Keratinocyte (primary cell): Measurements from ENCODE around the gene SLCO3A1.

Source experiments
- EZH2 ChIP-seq: IDR thresholded peaks from one replicate; pipeline ENCODE4 v1.6.1; 2012; ENCODE audit warnings: inconsistent platforms, mild to moderate bottlenecking, low read length, moderate library complexity
- TF ChIP-seq, protein P1 (sequence below), 3 experiments: IDR thresholded peaks in 1 of 3; conservative IDR thresholded peaks in 1 of 3; optimal IDR thresholded peaks in 1 of 3; 2 replicates in 2 of 3; 3 replicates in 1 of 3; pipeline versions ENCODE3 to v1.5.1; 2011; ENCODE audit warnings: low read length in 3 of 3, mild to moderate bottlenecking in 3 of 3, moderate library complexity in 2 of 3, control low read depth in 1 of 3, inconsistent platforms in 1 of 3; ENCODE audit not compliant: insufficient read depth in 2 of 3; ENCODE audit errors: extremely low read depth in 1 of 3

DNA sequence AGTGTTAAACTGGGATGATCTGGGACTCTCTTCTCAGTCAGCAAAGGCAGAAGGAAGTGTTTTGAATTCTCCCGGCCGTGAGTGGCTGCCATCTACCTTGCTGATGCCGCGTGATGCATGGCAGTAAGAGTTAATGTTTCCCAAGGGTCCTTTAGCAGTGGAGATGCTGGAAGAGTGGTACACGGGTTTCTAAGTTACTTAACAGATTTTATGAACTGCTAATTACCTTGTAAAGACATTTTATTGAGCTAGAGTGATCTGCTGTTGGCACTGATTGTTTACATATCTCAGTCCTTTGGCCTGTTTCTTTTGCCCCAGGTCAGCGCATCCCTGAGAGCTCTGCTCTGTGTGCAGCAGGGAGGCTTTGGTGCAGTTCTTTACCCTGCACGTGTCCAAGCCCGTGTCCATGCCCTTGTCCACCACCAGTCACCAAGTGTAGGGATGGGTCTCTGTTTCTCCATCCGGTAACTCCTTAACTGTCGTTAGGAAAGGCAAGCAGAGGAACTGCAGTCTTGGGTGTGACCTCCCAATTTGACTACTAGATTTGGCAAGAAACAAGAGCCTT, 172.3 kb downstream of the SLCO3A1 start:
- TF ChIP-seq, protein P1, sequence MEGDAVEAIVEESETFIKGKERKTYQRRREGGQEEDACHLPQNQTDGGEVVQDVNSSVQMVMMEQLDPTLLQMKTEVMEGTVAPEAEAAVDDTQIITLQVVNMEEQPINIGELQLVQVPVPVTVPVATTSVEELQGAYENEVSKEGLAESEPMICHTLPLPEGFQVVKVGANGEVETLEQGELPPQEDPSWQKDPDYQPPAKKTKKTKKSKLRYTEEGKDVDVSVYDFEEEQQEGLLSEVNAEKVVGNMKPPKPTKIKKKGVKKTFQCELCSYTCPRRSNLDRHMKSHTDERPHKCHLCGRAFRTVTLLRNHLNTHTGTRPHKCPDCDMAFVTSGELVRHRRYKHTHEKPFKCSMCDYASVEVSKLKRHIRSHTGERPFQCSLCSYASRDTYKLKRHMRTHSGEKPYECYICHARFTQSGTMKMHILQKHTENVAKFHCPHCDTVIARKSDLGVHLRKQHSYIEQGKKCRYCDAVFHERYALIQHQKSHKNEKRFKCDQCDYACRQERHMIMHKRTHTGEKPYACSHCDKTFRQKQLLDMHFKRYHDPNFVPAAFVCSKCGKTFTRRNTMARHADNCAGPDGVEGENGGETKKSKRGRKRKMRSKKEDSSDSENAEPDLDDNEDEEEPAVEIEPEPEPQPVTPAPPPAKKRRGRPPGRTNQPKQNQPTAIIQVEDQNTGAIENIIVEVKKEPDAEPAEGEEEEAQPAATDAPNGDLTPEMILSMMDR (optimal IDR thresholded peaks at IDR 0.05 in 1 of 3, IDR thresholded peaks at IDR 0.05 in 1 of 3, conservative IDR thresholded peaks at IDR 0.05 in 1 of 3; ENCODE audit: extremely low read depth in 1 of 3, insufficient read depth in 2 of 3, low read length in 3 of 3): no peak
- no peak for TF ChIP-seq EZH2
